ENCODE results near the gene AGO3.
"Not testable (repeated sequence)": the region's sequence is repeated elsewhere in the genome, so short reads cannot be mapped to it uniquely, and the experiment has no call there.

The AGO3 gene

GRCh38 chr1:36008546-36009197, 77.8 kb downstream of the AGO3 start:
- DNase-seq = no peak

GRCh38 chr1:36014722-36015220, 83.9 kb downstream of the AGO3 start:
- DNase-seq = no peak

GRCh38 chr1:36016686-36017085, 85.8 kb downstream of the AGO3 start:
- no peak for DNase-seq

GRCh38 chr1:36023098-36023769, 92.3 kb downstream of the AGO3 start:
- no peak for DNase-seq

GRCh38 chr1:36024024-36024423, 93.1 kb downstream of the AGO3 start:
- DNase-seq = not testable (repeated sequence)

GRCh38 chr1:36024847-36025246, 93.9 kb downstream of the AGO3 start:
- DNase-seq = no peak

- DNase-seq = no peak
These were observed 96.9 kb downstream of the AGO3 start for GRCh38 chr1:36027766-36028165.

GRCh38 chr1:36031441-36031840, 100.5 kb downstream of the AGO3 start:
- DNase-seq = no peak

GRCh38 chr1:36034692-36035091, 103.8 kb downstream of the AGO3 start:
- no peak for DNase-seq

- DNase-seq = no peak
These were observed 104.2 kb downstream of the AGO3 start for GRCh38 chr1:36035154-36035553.

GRCh38 chr1:36040238-36040637, 109.3 kb downstream of the AGO3 start:
- no peak for DNase-seq

GRCh38 chr1:36051821-36052220, 120.9 kb downstream of the AGO3 start:
- DNase-seq = no peak

- no peak for DNase-seq
These were observed 123.1 kb downstream of the AGO3 start for GRCh38 chr1:36053978-36054377.

- DNase-seq = no peak
These were observed 124.8 kb downstream of the AGO3 start for GRCh38 chr1:36055706-36056105.

GRCh38 chr1:36062315-36062714, 131.4 kb downstream of the AGO3 start:
- DNase-seq = no peak

GRCh38 chr1:36067871-36068270, 137.0 kb downstream of the AGO3 start:
- no peak for DNase-seq

- no peak for DNase-seq
These were observed 138.0 kb downstream of the AGO3 start for GRCh38 chr1:36068866-36069265.

- DNase-seq = no peak
These were observed 139.4 kb downstream of the AGO3 start for GRCh38 chr1:36070349-36070748.

GRCh38 chr1:36076979-36077573, 146.2 kb downstream of the AGO3 start:
- DNase-seq = no peak

GRCh38 chr1:36080236-36080635, 149.3 kb downstream of the AGO3 start:
- no peak for DNase-seq

GRCh38 chr1:36080801-36081200, 149.9 kb downstream of the AGO3 start:
- DNase-seq = no peak

- no peak for DNase-seq
These were observed 151.1 kb downstream of the AGO3 start for GRCh38 chr1:36081926-36082485.

GRCh38 chr1:36083219-36083618, 152.3 kb downstream of the AGO3 start:
- no peak for DNase-seq
